ENCODE data around the gene RASSF8. TPM values are rescaled to one million over a fixed set of nuclear protein-coding genes. Genes with fewer than 3 reads are reported as not detected.

RASSF8 gene
- total RNA-seq, 1 donor from 2014 or later = 54.6 TPM

- H3K27ac Mint-ChIP-seq (ENCODE audit: unreplicated experiment) = no peak overlapping the region
- H3K4me3 Mint-ChIP-seq (ENCODE audit: unreplicated experiment) = no peak overlapping the region
- TF ChIP-seq CTCF (IDR thresholded peaks at IDR 0.05) = no peak
- H3K4me1 Mint-ChIP-seq (ENCODE audit: low read depth) = peaks cover 3% of the 10 kb centered on the region
- no peaks in the 10 kb centered on the region for H3K36me3 Mint-ChIP-seq (ENCODE audit: low read depth)
- no peaks in the 10 kb centered on the region for H3K27me3 Mint-ChIP-seq (ENCODE audit: low read depth)
- no peak for DNase-seq (ENCODE audit: low spot score)
- H3K9me3 Mint-ChIP-seq (ENCODE audit: low read depth) = no peaks in the 10 kb centered on the region
Measured at GRCh38 chr12:26090836-26091510, 132.5 kb downstream of the RASSF8 start.

GRCh38 chr12:26091822-26092221 is 133.3 kb downstream of the RASSF8 start:
- no peaks in the 10 kb centered on the region for H3K36me3 Mint-ChIP-seq (ENCODE audit: low read depth)
- H3K27me3 Mint-ChIP-seq (ENCODE audit: low read depth) = no peaks in the 10 kb centered on the region
- peak; percentile 52 for TF ChIP-seq CTCF (IDR thresholded peaks at IDR 0.05)
- DNase-seq (ENCODE audit: low spot score) = no peak
- H3K4me1 Mint-ChIP-seq (ENCODE audit: low read depth) = peaks cover 3% of the 10 kb centered on the region
- H3K4me3 Mint-ChIP-seq (ENCODE audit: unreplicated experiment) = no peak overlapping the region
- H3K9me3 Mint-ChIP-seq (ENCODE audit: low read depth) = no peaks in the 10 kb centered on the region
- H3K27ac Mint-ChIP-seq (ENCODE audit: unreplicated experiment) = no peak overlapping the region

GRCh38 chr12:26092346-26093105 is 134.0 kb downstream of the RASSF8 start:
- H3K9me3 Mint-ChIP-seq (ENCODE audit: low read depth) = no peaks in the 10 kb centered on the region
- H3K27ac Mint-ChIP-seq (ENCODE audit: unreplicated experiment) = no peak overlapping the region
- H3K4me1 Mint-ChIP-seq (ENCODE audit: low read depth) = peaks cover 6% of the 10 kb centered on the region
- DNase-seq (ENCODE audit: low spot score) = no peak
- TF ChIP-seq CTCF (IDR thresholded peaks at IDR 0.05) = no peak
- no peaks in the 10 kb centered on the region for H3K36me3 Mint-ChIP-seq (ENCODE audit: low read depth)
- no peak overlapping the region for H3K4me3 Mint-ChIP-seq (ENCODE audit: unreplicated experiment)
- H3K27me3 Mint-ChIP-seq (ENCODE audit: low read depth) = no peaks in the 10 kb centered on the region

- no peak overlapping the region for H3K27ac Mint-ChIP-seq (ENCODE audit: unreplicated experiment)
- H3K27me3 Mint-ChIP-seq (ENCODE audit: low read depth) = no peaks in the 10 kb centered on the region
- H3K4me3 Mint-ChIP-seq (ENCODE audit: unreplicated experiment) = no peak overlapping the region
- DNase-seq (ENCODE audit: low spot score) = no peak
- TF ChIP-seq CTCF (IDR thresholded peaks at IDR 0.05) = no peak
- H3K36me3 Mint-ChIP-seq (ENCODE audit: low read depth) = no peaks in the 10 kb centered on the region
- H3K4me1 Mint-ChIP-seq (ENCODE audit: low read depth) = peaks cover 8% of the 10 kb centered on the region
- H3K9me3 Mint-ChIP-seq (ENCODE audit: low read depth) = no peaks in the 10 kb centered on the region
Measured at GRCh38 chr12:26095186-26095585, 136.7 kb downstream of the RASSF8 start.

GRCh38 chr12:26096036-26096435 is 137.6 kb downstream of the RASSF8 start:
- Mint-ChIP-seq H3K27me3 (ENCODE audit: low read depth) (no peaks in the 10 kb centered on the region), H3K36me3 (ENCODE audit: low read depth) (no peaks in the 10 kb centered on the region), H3K4me1 (ENCODE audit: low read depth) (peaks cover 8% of the 10 kb centered on the region), H3K9me3 (ENCODE audit: low read depth) (no peaks in the 10 kb centered on the region), H3K4me3 (ENCODE audit: unreplicated experiment) (no peak overlapping the region), H3K27ac (ENCODE audit: unreplicated experiment) (no peak overlapping the region)
- no peak for TF ChIP-seq CTCF (IDR thresholded peaks at IDR 0.05)
- no peak for DNase-seq (ENCODE audit: low spot score)

Measured in chondrocyte (in vitro differentiated cells).